Transverse colon (tissue), 3 donors: ENCODE results near the gene DDX51.

Source experiments
- POLR2A ChIP-seq: fragments of 450-650 bp; IDR thresholded peaks from one replicate; pipeline ENCODE4 v1.6.1; 2016; ENCODE audit warnings: antibody characterized with exemption, mild to moderate bottlenecking, moderate library complexity
- TF ChIP-seq, protein P1 (sequence below), 5 experiments: fragments of 200-600 bp in 3 of 5; fragments of 450-650 bp in 2 of 5; sonication (generic) in 3 of 5; IDR thresholded peaks; 1 replicate in 2 of 5; 2 replicates in 3 of 5; pipeline ENCODE4 v1.5.1; 2016 to 2017; ENCODE audit warnings: antibody characterized with exemption in 5 of 5, inconsistent platforms in 3 of 5, mild to moderate bottlenecking in 2 of 5, moderate library complexity in 1 of 5

DNA sequence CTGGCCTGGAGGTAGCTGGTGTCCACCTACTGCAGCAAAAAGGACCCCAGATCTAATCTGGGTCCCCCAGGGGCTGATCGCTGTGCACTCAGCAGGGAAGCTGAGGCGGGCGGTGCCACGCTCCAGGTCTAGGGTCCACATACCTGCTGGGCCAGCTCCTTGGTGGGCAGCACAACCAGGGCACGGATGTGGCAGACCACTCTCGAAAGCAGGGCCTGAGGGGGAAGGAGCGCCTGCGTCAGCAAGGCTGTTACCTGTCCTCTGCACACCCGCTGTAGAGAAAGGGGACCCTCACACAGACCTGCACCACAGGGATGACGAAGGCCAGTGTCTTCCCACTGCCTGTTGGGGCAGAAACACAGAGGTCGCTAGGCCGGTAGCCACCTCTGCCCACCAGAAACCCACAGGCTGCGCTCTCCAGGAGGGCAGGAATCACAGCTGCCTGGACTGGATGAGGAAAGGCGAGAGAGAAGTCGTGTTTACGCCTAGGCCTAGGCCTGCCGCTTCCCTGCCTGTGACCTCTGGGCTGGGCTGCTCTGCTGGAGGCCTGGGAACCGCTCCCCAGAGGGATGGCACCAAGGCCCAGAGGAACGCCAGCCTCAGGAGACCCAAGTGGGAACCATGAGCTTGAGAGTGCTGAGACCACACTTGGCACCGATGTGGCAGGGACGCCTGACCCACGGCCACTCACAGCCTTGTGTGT, 2.0 kb downstream of the DDX51 start:
- TF ChIP-seq, protein P1, sequence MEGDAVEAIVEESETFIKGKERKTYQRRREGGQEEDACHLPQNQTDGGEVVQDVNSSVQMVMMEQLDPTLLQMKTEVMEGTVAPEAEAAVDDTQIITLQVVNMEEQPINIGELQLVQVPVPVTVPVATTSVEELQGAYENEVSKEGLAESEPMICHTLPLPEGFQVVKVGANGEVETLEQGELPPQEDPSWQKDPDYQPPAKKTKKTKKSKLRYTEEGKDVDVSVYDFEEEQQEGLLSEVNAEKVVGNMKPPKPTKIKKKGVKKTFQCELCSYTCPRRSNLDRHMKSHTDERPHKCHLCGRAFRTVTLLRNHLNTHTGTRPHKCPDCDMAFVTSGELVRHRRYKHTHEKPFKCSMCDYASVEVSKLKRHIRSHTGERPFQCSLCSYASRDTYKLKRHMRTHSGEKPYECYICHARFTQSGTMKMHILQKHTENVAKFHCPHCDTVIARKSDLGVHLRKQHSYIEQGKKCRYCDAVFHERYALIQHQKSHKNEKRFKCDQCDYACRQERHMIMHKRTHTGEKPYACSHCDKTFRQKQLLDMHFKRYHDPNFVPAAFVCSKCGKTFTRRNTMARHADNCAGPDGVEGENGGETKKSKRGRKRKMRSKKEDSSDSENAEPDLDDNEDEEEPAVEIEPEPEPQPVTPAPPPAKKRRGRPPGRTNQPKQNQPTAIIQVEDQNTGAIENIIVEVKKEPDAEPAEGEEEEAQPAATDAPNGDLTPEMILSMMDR (IDR thresholded peaks at IDR 0.05): no peak
- TF ChIP-seq POLR2A: no peak
